ENCODE measurements around the gene MXD1.

MXD1 gene

DNA sequence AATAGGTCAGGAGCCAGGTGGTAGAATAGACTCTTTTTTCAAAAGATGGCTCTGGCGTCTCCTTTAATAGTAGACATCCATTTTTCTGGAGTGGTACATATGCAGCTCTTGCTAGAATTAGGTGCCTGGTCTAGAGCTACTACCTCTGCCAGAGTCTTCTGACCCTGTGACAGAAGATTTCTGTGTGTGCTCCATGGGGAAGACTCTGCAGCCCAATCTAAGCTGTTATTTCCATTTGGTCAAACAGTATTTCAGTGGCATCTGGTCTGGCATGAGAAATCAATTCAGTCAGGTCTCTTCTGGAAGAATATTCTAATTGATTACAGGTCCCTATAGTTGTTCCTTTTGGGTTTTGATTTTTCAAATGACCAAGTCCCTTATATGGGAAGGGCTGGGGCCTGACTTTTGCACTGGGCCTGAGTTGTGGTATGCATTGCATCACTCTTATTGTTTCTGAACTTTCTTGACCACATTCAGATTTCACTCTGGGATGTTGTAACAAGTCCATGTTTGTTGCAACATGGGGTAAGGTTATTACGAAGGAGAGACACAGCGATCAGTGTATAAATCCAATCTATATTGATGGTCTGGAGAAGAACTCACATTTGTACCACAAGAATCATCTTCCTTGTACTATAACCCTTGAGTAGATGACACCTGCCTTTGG, 12.1 kb downstream of the MXD1 start:
- H3K27ac Mint-ChIP-seq, result no peak overlapping the region
- H3K4me3 Mint-ChIP-seq, result no peak overlapping the region
- TF ChIP-seq, protein P1, sequence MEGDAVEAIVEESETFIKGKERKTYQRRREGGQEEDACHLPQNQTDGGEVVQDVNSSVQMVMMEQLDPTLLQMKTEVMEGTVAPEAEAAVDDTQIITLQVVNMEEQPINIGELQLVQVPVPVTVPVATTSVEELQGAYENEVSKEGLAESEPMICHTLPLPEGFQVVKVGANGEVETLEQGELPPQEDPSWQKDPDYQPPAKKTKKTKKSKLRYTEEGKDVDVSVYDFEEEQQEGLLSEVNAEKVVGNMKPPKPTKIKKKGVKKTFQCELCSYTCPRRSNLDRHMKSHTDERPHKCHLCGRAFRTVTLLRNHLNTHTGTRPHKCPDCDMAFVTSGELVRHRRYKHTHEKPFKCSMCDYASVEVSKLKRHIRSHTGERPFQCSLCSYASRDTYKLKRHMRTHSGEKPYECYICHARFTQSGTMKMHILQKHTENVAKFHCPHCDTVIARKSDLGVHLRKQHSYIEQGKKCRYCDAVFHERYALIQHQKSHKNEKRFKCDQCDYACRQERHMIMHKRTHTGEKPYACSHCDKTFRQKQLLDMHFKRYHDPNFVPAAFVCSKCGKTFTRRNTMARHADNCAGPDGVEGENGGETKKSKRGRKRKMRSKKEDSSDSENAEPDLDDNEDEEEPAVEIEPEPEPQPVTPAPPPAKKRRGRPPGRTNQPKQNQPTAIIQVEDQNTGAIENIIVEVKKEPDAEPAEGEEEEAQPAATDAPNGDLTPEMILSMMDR (IDR thresholded peaks at IDR 0.05; ENCODE audit: unreplicated experiment in 3 of 3), result no peak
- no peaks in the 10 kb centered on the region for H3K9me3 Mint-ChIP-seq
- H3K4me1 Mint-ChIP-seq, result peaks cover 2% of the 10 kb centered on the region
- no peaks in the 10 kb centered on the region for H3K27me3 Mint-ChIP-seq (ENCODE audit: low read depth)
- peaks cover 17% of the 10 kb centered on the region for H3K36me3 Mint-ChIP-seq (ENCODE audit: low read depth)

DNA sequence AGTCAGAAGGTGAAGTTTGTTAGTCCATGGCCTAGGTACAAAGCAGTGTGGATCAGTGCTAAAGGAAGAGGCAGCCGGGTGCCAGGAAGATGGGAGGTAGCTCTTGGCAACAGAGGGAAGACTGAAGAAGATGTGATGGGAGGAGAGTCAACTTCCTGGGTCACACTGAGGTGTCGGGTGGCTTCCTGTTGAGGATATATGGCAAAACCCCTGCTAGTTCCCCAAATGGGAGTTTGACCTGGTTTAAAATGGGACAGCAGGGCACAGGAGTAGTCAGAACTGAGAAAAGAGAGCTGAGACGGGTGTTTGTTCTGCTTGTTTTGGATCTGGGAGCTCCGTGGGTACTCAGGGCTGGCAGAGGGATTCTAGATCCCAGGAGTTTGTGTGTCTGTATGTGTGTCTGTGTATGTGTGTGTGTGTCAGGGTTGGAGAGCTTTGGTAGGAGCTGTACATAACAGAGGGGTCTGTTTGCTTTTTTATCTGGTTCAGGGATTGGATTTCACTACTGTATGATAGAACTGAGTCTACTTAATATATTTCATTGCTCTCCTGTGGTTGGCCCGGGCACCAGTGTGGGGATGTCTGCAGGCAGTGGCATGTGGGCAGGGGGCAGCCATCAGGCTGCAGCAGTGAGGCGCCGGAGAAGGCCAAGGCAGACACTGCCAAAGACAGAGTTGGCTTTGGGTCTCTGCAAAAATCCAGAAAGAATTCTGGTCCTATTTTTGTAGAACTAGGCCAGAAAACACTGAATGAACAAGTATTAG, 17.1 kb downstream of the MXD1 start:
- Mint-ChIP-seq H3K36me3 (ENCODE audit: low read depth) (peaks cover 26% of the 10 kb centered on the region), H3K4me1 (peaks cover 5% of the 10 kb centered on the region), H3K27ac (peak overlapping the region in 2 of 3 experiments; percentile 22 to 39), H3K27me3 (ENCODE audit: low read depth) (no peaks in the 10 kb centered on the region), H3K4me3 (no peak overlapping the region), H3K9me3 (no peaks in the 10 kb centered on the region)
- TF ChIP-seq, protein P1 (IDR thresholded peaks at IDR 0.05; ENCODE audit: unreplicated experiment in 3 of 3), result no peak

DNA sequence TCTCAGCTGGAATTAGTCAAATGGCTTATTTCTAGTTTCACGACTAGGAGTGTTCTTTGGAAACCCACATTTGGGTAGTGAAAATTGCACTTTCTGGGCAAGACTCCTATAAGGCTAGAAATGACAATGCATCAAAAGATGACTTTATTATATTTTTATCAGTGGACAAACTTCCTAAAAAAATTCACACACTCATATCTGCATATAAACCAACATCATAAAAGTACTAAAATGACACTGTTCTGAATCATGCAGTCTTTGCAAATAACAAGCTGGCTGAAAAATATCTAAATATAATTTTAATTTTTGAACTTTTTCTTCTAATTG, 17.6 kb downstream of the MXD1 start:
- Mint-ChIP-seq H3K4me3 (no peak overlapping the region), H3K27me3 (ENCODE audit: low read depth) (no peaks in the 10 kb centered on the region), H3K36me3 (ENCODE audit: low read depth) (peaks cover 27% of the 10 kb centered on the region), H3K27ac (no peak overlapping the region), H3K9me3 (no peaks in the 10 kb centered on the region), H3K4me1 (peaks cover 5% of the 10 kb centered on the region)
- TF ChIP-seq, protein P1 (IDR thresholded peaks at IDR 0.05; ENCODE audit: unreplicated experiment in 3 of 3), result no peak

DNA sequence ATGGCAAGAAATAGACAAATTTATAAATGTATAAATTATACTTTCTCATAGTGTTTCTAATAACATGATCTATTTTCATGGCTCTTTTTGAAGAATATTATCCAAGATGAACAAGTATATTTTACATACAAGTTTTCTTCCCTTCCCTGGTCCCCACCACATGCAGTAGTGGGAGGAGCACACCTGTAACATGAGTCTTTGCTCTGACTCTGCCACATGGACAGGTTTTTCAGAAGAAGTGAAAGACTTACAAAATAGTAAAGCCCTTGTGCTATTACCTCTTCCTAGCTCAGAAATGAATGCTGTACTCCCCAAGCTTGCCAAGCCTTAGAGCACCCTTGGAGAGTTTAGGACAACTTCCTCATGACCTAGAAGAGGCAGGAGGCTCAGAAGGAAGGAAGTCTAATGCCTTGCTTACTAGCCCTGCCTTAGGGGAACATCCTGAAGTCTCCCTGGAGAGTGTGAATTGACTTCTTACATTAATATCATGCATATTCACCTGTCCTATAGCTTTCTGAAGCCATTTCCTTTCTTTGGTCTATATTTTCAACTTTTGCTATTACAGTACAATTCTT, 18.4 kb downstream of the MXD1 start:
- peaks cover 5% of the 10 kb centered on the region for H3K4me1 Mint-ChIP-seq

DNA sequence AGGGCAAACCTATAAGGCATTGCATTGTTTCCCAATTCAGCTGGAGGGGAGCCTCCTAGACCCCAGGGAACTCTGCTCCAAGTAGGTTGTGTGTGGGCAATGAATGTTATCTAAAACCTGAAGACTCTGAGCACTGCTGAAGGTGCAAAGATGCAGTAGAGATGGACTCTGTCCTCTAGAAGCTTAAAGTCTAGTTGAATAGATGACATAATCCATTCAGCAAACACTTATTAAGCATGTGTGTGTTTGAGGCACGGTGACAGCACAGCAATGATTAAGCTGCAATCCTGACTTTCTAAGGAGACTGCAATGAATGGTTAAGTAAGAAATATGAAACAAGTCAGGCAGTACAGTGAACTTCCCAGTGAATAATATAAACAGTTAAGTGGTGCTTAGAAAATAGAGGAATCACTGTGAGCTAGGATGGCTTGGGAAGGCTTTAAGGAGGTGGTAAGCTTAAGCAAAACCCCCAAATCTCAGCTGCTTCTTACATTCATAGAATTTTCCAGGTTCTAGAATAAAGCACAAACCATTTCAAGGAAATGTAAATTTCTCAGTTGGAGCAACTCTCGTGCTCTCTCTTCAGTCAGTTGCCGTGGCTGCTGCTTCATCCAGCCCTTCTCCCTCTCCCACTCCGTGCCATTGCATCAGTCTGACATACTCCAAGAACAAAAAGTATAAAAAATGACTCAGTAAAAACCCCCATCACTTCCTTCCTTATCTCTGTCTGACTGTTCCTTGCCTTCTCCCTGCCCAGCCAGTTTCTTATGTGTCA, 19.1 kb downstream of the MXD1 start:
- TF ChIP-seq, protein P1 (IDR thresholded peaks at IDR 0.05; ENCODE audit: unreplicated experiment in 3 of 3), result no peak
- Mint-ChIP-seq H3K27ac (no peak overlapping the region), H3K4me1 (peaks cover 5% of the 10 kb centered on the region), H3K27me3 (ENCODE audit: low read depth) (no peaks in the 10 kb centered on the region), H3K4me3 (no peak overlapping the region), H3K9me3 (no peaks in the 10 kb centered on the region), H3K36me3 (ENCODE audit: low read depth) (peaks cover 39% of the 10 kb centered on the region)

More for the DNA sequence above, 18.4 kb downstream of the MXD1 start:
- Mint-ChIP-seq H3K36me3 (ENCODE audit: low read depth) (peaks cover 33% of the 10 kb centered on the region), H3K27ac (no peak overlapping the region), H3K4me3 (no peak overlapping the region), H3K9me3 (no peaks in the 10 kb centered on the region), H3K27me3 (ENCODE audit: low read depth) (no peaks in the 10 kb centered on the region)
- TF ChIP-seq, protein P1 (IDR thresholded peaks at IDR 0.05; ENCODE audit: unreplicated experiment in 3 of 3), result no peak
